ENCODE measurements around the gene ADCY9. TPM values are rescaled to one million over a fixed set of nuclear protein-coding genes. Genes with fewer than 3 reads are reported as not detected.
"Not testable (repeated sequence)": the region's sequence is repeated elsewhere in the genome, so short reads cannot be mapped to it uniquely, and the experiment has no call there.

ADCY9 gene
- total RNA-seq, 5 donors from 2014 or later (not counting 1 experiment from before 2014, with no cell fraction given), result 7.9 to 15.7 (median 11.6) TPM

- Mint-ChIP-seq H3K27me3 (peaks cover 39 to 44% of the 10 kb centered on the region in 2 donors), H3K36me3 (no peaks in the 10 kb centered on the region), H3K9me3 (no peaks in the 10 kb centered on the region), H3K4me1 (no peaks in the 10 kb centered on the region), H3K4me3 (no peak overlapping the region), H3K27ac (no peak overlapping the region)
- H3K27ac ChIP-seq (ENCODE audit: low read length), result no peak overlapping the region
- no peak for ATAC-seq (replicated peaks in 1 of 4)
- H3K4me1 ChIP-seq (ENCODE audit: control insufficient read depth in 1 of 2, extremely low read depth in 1 of 2, insufficient read depth in 2 of 2, low read length in 2 of 2), result peaks cover 0 to 2% of the 10 kb centered on the region in 2 experiments
- H3K27me3 ChIP-seq (replicated peaks in 1 of 2; ENCODE audit: control insufficient read depth in 2 of 2, extremely low read depth in 1 of 2, insufficient read depth in 2 of 2, low read length in 1 of 2), result peaks cover 0 to 48% of the 10 kb centered on the region in 2 experiments
- no peaks in the 10 kb centered on the region for H3K36me3 ChIP-seq (ENCODE audit: control insufficient read depth in 2 of 2, extremely low read depth in 1 of 2, insufficient read depth in 1 of 2, low read length in 1 of 2)
- WGBS (ENCODE audit: insufficient coverage), result 64% methylated on average over 7 of the region's 9 CpGs
- no peaks in the 10 kb centered on the region for H3K9me3 ChIP-seq
- H3K4me3 ChIP-seq (ENCODE audit: control insufficient read depth in 1 of 2, extremely low read depth in 1 of 2, low read length in 1 of 2), result no peak overlapping the region
- CTCF ChIA-PET, result no interaction called here
- no peak for DNase-seq
- POLR2A ChIA-PET, result no interaction called here
Measured at GRCh38 chr16:3952737-3953131, 163.5 kb downstream of the ADCY9 start.

- DNase-seq, result no peak
- WGBS (ENCODE audit: insufficient coverage), result 90% methylated on average over 4 of the region's 12 CpGs
- no peaks in the 10 kb centered on the region for H3K9me3 Mint-ChIP-seq
- ChIA-PET CTCF (interaction anchor here in 1 of 2 donors (0.6 kb wide), 1 partner anchor 263 kb away, joined by 3 read pairs; no protein-coding TSS in a partner anchor), POLR2A (no interaction called here)
- Histone ChIP-seq H3K9me3 (no peaks in the 10 kb centered on the region), H3K27me3 (replicated peaks in 1 of 2; ENCODE audit: control insufficient read depth in 2 of 2, extremely low read depth in 1 of 2, insufficient read depth in 2 of 2, low read length in 1 of 2) (peaks cover 0 to 42% of the 10 kb centered on the region in 2 experiments), H3K4me3 (ENCODE audit: control insufficient read depth in 1 of 2, extremely low read depth in 1 of 2, low read length in 1 of 2) (no peak overlapping the region), H3K4me1 (ENCODE audit: control insufficient read depth in 1 of 2, extremely low read depth in 1 of 2, insufficient read depth in 2 of 2, low read length in 2 of 2) (peaks cover 0 to 2% of the 10 kb centered on the region in 2 experiments), H3K27ac (ENCODE audit: low read length) (no peak overlapping the region), H3K36me3 (ENCODE audit: control insufficient read depth in 2 of 2, extremely low read depth in 1 of 2, insufficient read depth in 1 of 2, low read length in 1 of 2) (no peaks in the 10 kb centered on the region)
- ATAC-seq (replicated peaks in 1 of 4), result no peak
- no peaks in the 10 kb centered on the region for H3K4me1 Mint-ChIP-seq
- H3K36me3 Mint-ChIP-seq, result no peaks in the 10 kb centered on the region
- no peak overlapping the region for H3K27ac Mint-ChIP-seq
- peaks cover 35 to 40% of the 10 kb centered on the region in 2 donors for H3K27me3 Mint-ChIP-seq
- no peak overlapping the region for H3K4me3 Mint-ChIP-seq
Measured at GRCh38 chr16:3951861-3952736, 164.1 kb downstream of the ADCY9 start.

- WGBS (ENCODE audit: insufficient coverage), result 90% methylated on average over 2 of the region's 5 CpGs
- H3K36me3 Mint-ChIP-seq; H3K9me3 Mint-ChIP-seq; ATAC-seq (replicated peaks in 1 of 4); H3K4me3 ChIP-seq (ENCODE audit: control insufficient read depth in 1 of 2, extremely low read depth in 1 of 2, low read length in 1 of 2); H3K27ac Mint-ChIP-seq; H3K9me3 ChIP-seq; DNase-seq; H3K4me3 Mint-ChIP-seq; H3K27ac ChIP-seq (ENCODE audit: low read length); H3K4me1 ChIP-seq (ENCODE audit: control insufficient read depth in 1 of 2, extremely low read depth in 1 of 2, insufficient read depth in 2 of 2, low read length in 2 of 2); POLR2A ChIA-PET; H3K4me1 Mint-ChIP-seq; H3K36me3 ChIP-seq (ENCODE audit: control insufficient read depth in 2 of 2, extremely low read depth in 1 of 2, insufficient read depth in 1 of 2, low read length in 1 of 2): not testable (repeated sequence)
- peaks cover 0 to 38% of the 10 kb centered on the region in 2 experiments for H3K27me3 ChIP-seq (replicated peaks in 1 of 2; ENCODE audit: control insufficient read depth in 2 of 2, extremely low read depth in 1 of 2, insufficient read depth in 2 of 2, low read length in 1 of 2)
- peaks cover 31 to 35% of the 10 kb centered on the region in 2 donors for H3K27me3 Mint-ChIP-seq
- CTCF ChIA-PET, result interaction anchor here in 1 of 2 donors (0.6 kb wide), 1 partner anchor 263 kb away, joined by 3 read pairs; no protein-coding TSS in a partner anchor
Measured at GRCh38 chr16:3951380-3951779, 164.9 kb downstream of the ADCY9 start.

GRCh38 chr16:3950343-3951193 is 165.7 kb downstream of the ADCY9 start:
- peaks cover 0 to 33% of the 10 kb centered on the region in 2 experiments for H3K27me3 ChIP-seq (replicated peaks in 1 of 2; ENCODE audit: control insufficient read depth in 2 of 2, extremely low read depth in 1 of 2, insufficient read depth in 2 of 2, low read length in 1 of 2)
- Mint-ChIP-seq H3K36me3 (no peaks in the 10 kb centered on the region), H3K4me3 (no peak overlapping the region), H3K27ac (peak overlapping the region in 1 of 2 donors; percentile 9), H3K4me1 (no peaks in the 10 kb centered on the region), H3K27me3 (peaks cover 26 to 29% of the 10 kb centered on the region in 2 donors), H3K9me3 (no peaks in the 10 kb centered on the region)
- H3K4me3 ChIP-seq (ENCODE audit: control insufficient read depth in 1 of 2, extremely low read depth in 1 of 2, low read length in 1 of 2), result no peak overlapping the region
- H3K27ac ChIP-seq (ENCODE audit: low read length), result no peak overlapping the region
- H3K4me1 ChIP-seq (ENCODE audit: control insufficient read depth in 1 of 2, extremely low read depth in 1 of 2, insufficient read depth in 2 of 2, low read length in 2 of 2), result peaks cover 0 to 2% of the 10 kb centered on the region in 2 experiments
- ATAC-seq (replicated peaks in 1 of 4) (no peak), DNase-seq (no peak)
- H3K9me3 ChIP-seq, result no peaks in the 10 kb centered on the region
- ChIA-PET POLR2A (interaction anchor here in 1 of 2 donors (0.6 kb wide), 1 partner anchor 39 kb away, joined by 12 read pairs; no protein-coding TSS in a partner anchor), CTCF (no interaction called here)
- WGBS (ENCODE audit: insufficient coverage), result 90% methylated on average over 28 of the region's 32 CpGs
- H3K36me3 ChIP-seq (ENCODE audit: control insufficient read depth in 2 of 2, extremely low read depth in 1 of 2, insufficient read depth in 1 of 2, low read length in 1 of 2), result no peaks in the 10 kb centered on the region

GRCh38 chr16:3949946-3950342 is 166.3 kb downstream of the ADCY9 start:
- ChIA-PET POLR2A (interaction anchor here in 1 of 2 donors (0.6 kb wide), 1 partner anchor 40 kb away, joined by 12 read pairs; no protein-coding TSS in a partner anchor), CTCF (no interaction called here)

GRCh38 chr16:3949287-3949686 is 167.0 kb downstream of the ADCY9 start:
- WGBS (ENCODE audit: insufficient coverage), result 80% methylated on average over 11 of the region's 14 CpGs
- H3K4me1 Mint-ChIP-seq, result no peaks in the 10 kb centered on the region

More at GRCh38 chr16:3949946-3950342, 166.3 kb downstream of the ADCY9 start:
- WGBS (ENCODE audit: insufficient coverage), result 60% methylated on average over 7 of the region's 9 CpGs
- ATAC-seq (replicated peaks in 1 of 4), result no peak
- no peaks in the 10 kb centered on the region for H3K9me3 Mint-ChIP-seq
- H3K36me3 ChIP-seq (ENCODE audit: control insufficient read depth in 2 of 2, extremely low read depth in 1 of 2, insufficient read depth in 1 of 2, low read length in 1 of 2), result no peaks in the 10 kb centered on the region
- H3K27me3 ChIP-seq (replicated peaks in 1 of 2; ENCODE audit: control insufficient read depth in 2 of 2, extremely low read depth in 1 of 2, insufficient read depth in 2 of 2, low read length in 1 of 2), result peaks cover 0 to 28% of the 10 kb centered on the region in 2 experiments
- DNase-seq, result no peak
- H3K36me3 Mint-ChIP-seq, result no peaks in the 10 kb centered on the region
- H3K27me3 Mint-ChIP-seq, result peaks cover 25 to 26% of the 10 kb centered on the region in 2 donors
- no peaks in the 10 kb centered on the region for H3K9me3 ChIP-seq
- peak overlapping the region in 1 of 2 donors; percentile 9 for H3K27ac Mint-ChIP-seq
- H3K27ac ChIP-seq (ENCODE audit: low read length), result no peak overlapping the region
- H3K4me1 Mint-ChIP-seq, result no peaks in the 10 kb centered on the region
- H3K4me1 ChIP-seq (ENCODE audit: control insufficient read depth in 1 of 2, extremely low read depth in 1 of 2, insufficient read depth in 2 of 2, low read length in 2 of 2), result peaks cover 0 to 2% of the 10 kb centered on the region in 2 experiments
- no peak overlapping the region for H3K4me3 Mint-ChIP-seq
- H3K4me3 ChIP-seq (ENCODE audit: control insufficient read depth in 1 of 2, extremely low read depth in 1 of 2, low read length in 1 of 2), result no peak overlapping the region

More at GRCh38 chr16:3949287-3949686, 167.0 kb downstream of the ADCY9 start:
- Histone ChIP-seq H3K27me3 (replicated peaks in 1 of 2; ENCODE audit: control insufficient read depth in 2 of 2, extremely low read depth in 1 of 2, insufficient read depth in 2 of 2, low read length in 1 of 2) (peaks cover 0 to 23% of the 10 kb centered on the region in 2 experiments), H3K4me3 (ENCODE audit: control insufficient read depth in 1 of 2, extremely low read depth in 1 of 2, low read length in 1 of 2) (no peak overlapping the region), H3K9me3 (no peaks in the 10 kb centered on the region), H3K27ac (ENCODE audit: low read length) (no peak overlapping the region), H3K4me1 (ENCODE audit: control insufficient read depth in 1 of 2, extremely low read depth in 1 of 2, insufficient read depth in 2 of 2, low read length in 2 of 2) (peaks cover 0 to under 1% of the 10 kb centered on the region in 2 experiments), H3K36me3 (ENCODE audit: control insufficient read depth in 2 of 2, extremely low read depth in 1 of 2, insufficient read depth in 1 of 2, low read length in 1 of 2) (no peaks in the 10 kb centered on the region)
- ATAC-seq (replicated peaks in 1 of 4), result no peak
- no peak for DNase-seq
- CTCF ChIA-PET, result no interaction called here
- H3K27me3 Mint-ChIP-seq, result peaks cover 18 to 19% of the 10 kb centered on the region in 2 donors
- POLR2A ChIA-PET, result no interaction called here
- no peaks in the 10 kb centered on the region for H3K9me3 Mint-ChIP-seq
- H3K36me3 Mint-ChIP-seq, result no peaks in the 10 kb centered on the region
- H3K27ac Mint-ChIP-seq, result no peak overlapping the region
- H3K4me3 Mint-ChIP-seq, result no peak overlapping the region

All from T-cell (primary cell).